Measurements from ENCODE around the gene SMAD5.

Gene SMAD5

GRCh38 chr5:136198453-136198852 lies 65.8 kb downstream of the SMAD5 start:
- no peak for DNase-seq

- DNase-seq: no peak
Measured at GRCh38 chr5:136199408-136199807, 66.8 kb downstream of the SMAD5 start.

GRCh38 chr5:136200130-136200529 lies 67.5 kb downstream of the SMAD5 start:
- DNase-seq: no peak

- DNase-seq: no peak
Measured at GRCh38 chr5:136200761-136201160, 68.1 kb downstream of the SMAD5 start.

GRCh38 chr5:136201870-136202269 lies 69.2 kb downstream of the SMAD5 start:
- no peak for DNase-seq

- DNase-seq: no peak
Measured at GRCh38 chr5:136202469-136203205, 70.0 kb downstream of the SMAD5 start.

GRCh38 chr5:136203303-136203922 lies 70.8 kb downstream of the SMAD5 start:
- no peak for DNase-seq

DNA sequence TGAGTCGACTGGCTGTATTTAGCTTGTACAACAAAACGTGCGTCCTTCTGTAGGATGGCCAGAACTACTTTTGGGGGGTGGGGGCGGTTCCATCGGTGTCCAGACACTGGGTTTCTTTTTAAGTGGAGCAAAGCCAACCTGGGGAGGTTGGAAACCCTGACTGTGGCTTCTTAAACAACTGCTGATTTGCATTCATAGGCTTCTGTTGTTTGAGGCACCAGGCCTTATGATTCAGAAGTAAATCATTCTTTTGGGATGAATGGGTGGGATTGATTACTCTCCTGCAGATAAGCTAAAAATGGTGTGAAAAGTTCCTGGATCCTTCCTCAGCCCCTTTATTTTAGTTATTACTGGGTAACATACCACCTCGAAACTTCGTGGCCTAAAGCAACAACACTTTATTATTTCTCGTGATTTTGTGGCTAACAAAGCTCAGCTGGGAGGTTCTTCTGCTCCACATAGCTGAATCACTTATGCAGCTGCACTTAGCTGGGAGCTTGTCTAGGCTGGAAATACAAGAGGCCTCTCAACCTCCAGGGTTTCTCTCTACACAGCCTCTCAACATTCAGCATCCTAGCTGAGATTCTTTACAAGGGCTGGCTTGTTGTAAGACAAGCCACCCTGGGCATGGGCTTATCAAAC lies 72.5 kb downstream of the SMAD5 start:
- DNase-seq: no peak

- no peak for DNase-seq
Measured at GRCh38 chr5:136205941-136206340, 73.3 kb downstream of the SMAD5 start.

- no peak for DNase-seq
Measured at GRCh38 chr5:136206361-136206760, 73.7 kb downstream of the SMAD5 start.

DNA sequence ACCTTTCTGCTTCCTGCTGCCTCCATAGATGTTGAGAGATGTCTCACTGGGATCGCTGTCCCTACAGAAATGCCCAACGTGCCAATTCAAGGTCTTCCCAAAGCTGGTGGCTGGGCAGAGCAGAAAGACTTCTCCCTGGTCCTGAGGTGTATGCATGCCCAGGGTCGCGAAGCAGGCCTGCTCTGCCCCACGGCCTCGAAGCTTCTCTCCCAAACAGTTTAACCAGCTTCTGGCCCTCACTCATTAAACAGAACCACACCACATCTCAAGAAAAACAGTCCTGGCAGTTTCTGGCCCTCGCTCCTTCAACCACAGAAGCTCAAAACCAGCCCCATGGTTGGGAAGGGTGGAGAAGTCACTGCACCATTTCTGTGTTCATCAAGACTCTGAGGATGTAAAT lies 75.0 kb downstream of the SMAD5 start:
- DNase-seq: no peak

DNA sequence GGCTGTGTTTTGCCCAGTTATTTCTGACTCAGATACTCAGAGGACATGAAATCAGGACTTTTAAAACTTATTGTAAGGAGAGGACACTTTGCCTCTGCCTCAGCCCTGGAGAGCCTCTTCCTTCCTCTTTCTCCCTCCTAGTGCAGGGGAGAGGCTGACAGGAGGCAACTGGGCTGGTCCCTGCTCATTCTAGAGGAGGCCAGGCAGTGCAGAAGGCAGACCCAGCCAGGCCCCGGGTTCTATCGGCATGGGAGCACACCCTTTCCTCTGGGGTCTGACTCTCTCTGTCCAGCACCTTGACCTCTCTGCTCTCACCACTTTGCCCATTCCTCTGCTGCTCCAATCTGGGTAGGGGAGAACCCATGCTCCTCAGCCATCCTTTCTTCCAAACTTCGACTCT lies 76.3 kb downstream of the SMAD5 start:
- no peak for DNase-seq

DNA sequence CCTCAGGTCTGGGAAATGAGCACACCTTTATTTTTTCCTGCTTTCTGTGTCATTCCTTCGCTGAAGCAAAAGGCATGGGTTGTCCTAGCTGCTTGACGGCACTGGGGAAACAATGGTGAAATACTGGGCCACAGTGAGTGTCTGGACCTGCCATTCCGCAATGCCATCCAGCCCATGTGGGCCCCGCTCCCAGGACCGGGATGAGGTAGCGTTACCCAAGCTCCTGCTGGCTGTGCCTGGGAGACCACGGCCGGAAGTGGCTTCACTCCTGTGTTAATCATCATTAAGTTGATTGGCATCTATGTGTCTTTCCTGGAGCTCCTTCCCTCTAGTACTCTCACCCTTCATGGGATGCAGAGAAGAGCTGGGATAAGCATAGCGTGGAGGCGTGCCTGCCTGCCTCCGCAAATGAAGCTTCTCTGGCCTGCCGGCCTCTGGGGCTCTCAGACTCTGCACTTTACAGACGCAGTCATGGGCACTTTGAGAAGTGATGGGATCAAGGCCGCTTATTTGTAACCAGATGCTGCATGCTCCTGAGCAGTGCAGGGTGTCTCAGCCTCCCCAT lies 76.8 kb downstream of the SMAD5 start:
- DNase-seq: no peak

GRCh38 chr5:136210259-136210658 lies 77.6 kb downstream of the SMAD5 start:
- DNase-seq: no peak

DNA sequence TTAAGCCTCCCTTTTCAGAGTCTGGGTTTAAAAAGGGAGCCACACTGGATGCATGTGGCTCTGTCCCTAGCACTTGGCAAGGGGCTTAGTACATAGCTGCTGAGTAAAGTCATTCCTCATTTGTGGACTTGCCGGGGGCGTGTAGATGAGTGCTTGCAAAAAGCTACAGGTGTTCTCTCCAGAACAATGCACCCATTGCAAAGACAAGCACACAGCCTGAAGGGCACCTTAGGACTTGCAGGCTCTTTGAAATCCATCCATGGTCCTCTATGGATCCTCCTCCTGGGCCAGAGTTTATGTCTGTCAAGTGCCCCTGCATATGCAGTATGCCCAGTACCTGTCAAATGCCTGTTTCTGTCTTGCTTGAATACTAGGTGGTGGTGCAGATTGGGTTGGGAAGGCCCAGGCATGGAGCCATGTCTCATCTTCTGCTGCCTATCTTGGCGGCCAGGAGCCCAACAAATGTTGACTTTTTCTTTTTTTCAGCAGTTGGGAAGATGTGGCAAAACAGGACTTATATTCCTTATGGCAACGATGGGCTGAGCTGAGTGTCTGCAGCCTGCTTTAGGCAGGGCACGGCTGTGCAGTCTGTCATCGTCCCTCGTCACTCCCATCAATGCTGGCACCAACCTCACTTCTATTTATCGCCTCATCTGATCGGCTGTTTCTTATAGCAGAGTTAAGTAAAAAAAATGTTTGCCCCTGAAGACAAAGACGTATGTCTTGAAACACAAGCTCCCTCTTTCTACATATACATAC lies 78.8 kb downstream of the SMAD5 start:
- no peak for DNase-seq

- DNase-seq: peak; percentile 35
Measured at GRCh38 chr5:136212252-136212721, 79.6 kb downstream of the SMAD5 start.

DNA sequence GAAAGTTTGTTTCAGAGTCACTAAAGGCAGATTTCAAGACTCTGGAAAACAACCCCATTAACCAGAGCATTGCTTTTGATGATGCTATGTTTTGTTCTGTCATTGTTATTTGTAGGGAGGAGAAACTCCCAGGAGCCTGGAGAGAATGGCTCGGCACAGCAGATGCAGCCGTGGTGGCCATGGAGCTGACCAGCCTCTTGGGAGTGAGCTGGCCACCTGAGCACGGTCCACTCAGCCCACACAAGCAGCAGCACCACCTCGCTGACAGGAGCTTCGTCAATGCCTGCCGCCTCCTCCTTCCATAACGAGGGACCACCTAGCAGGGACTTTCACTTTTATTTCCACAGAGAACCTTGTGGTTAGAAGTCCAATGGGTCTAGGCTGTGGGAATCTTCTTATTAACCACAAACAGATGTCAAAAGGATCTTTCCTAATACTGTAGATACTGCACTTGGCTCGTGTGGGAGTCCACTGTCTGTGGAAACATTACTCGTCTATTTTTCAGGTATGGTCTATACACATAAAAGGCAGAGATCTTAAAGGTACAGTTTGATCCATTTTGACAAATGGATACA lies 81.4 kb downstream of the SMAD5 start:
- no peak for DNase-seq

DNA sequence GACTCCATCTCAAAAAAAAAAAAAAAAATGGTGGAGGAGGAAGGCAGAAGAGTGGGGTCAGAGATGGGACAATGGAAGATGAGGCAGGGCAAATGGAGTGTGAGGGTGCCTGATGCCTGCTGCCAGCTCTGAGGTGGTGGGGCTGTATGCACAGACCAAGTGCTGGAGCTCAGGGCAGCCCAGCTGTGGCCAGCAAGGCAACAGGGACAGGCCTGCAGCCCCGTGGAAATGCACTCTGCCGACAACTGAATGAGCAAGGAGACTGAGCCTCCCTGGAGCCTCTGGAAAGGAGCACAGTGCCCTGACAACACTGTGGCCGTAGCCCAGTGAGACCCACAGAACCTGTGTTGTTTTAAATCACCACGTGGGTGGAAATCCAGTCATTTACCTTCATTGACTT lies 83.2 kb downstream of the SMAD5 start:
- DNase-seq: no peak

GRCh38 chr5:136216230-136216629 lies 83.6 kb downstream of the SMAD5 start:
- DNase-seq: no peak

DNA sequence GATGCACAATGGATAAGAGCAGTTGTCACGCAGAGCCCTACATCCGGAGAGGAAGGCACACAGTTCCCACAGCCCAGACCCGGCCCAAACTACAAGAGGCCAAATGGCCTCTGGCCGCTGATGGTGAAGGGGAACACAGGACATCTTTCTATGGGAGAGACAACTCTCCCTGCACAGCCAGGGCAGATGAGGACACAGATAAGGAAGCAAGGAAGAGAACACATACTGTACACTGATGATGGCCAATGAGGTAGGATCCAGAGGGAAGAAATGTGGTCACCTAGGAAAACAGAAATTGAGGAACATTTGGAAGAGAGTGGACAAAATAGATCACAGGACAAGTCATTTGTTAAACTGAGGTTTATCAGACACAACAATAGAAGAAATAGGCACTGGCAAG lies 88.7 kb downstream of the SMAD5 start:
- no peak for DNase-seq

DNA sequence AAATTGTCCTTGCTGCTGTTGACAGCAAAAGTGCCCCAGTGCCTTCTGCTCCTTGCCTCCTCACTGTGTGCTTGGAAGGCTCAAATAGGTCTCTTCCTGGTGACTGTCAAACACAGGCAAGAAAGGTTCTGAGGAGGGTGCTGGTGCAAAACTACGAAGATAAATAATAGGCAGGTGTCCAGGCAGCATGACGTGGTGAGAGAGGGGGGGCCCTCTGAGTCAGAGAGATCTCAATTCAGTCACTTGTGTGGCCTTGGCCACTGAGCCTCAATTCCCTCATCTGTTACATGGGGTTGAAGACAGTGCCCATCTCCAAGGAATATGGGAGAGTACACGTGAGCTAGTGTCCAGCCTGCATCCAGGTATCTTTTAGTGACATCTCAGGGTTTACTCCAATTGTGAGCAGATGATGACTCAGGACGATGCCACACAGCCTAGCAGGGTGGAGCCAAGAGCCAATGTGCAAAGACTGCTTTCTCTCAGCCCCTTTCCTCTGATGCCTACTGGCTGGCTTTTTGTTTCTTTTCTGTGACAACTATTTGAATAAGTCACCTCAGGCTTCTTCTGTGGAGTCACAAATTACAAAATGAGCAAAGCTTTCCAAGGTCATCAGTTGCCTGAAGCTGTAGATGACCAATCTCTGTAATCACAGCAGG lies 90.1 kb downstream of the SMAD5 start:
- no peak for DNase-seq

DNA sequence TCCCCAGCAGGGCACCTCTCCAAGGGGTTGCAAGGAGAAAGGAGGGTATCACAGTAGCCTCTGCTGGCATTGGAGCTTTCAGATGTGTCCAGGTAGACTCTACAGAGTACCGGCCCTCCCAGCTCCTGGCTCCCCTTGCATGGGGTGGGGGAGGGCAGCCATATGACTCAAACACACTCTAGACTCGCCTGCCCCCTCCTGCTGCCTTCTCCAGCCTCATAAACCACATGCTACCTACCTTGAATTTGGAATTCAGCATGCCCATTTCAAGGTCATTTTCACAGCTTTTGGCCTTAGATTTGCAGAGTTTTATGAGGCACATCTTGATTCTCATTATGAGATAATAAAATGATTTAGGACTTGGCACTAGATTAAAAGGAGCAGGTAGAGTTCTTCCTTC lies 93.2 kb downstream of the SMAD5 start:
- DNase-seq: no peak
